WI38 (cell line): ENCODE data around the gene SLC26A9.

Experiments used
- H3K4me3 ChIP-seq: 2 replicates; pipeline ENCODE4 v1.5.1; 2011; ENCODE audit warnings: low read depth, mild to moderate bottlenecking, control low read depth, low read length
- TF ChIP-seq, protein P1 (sequence below): IDR thresholded peaks from 2 replicates; pipeline ENCODE4 v1.5.1; 2012; ENCODE audit warnings: low read depth, mild to moderate bottlenecking, control low read depth, low read length

SLC26A9 gene

DNA sequence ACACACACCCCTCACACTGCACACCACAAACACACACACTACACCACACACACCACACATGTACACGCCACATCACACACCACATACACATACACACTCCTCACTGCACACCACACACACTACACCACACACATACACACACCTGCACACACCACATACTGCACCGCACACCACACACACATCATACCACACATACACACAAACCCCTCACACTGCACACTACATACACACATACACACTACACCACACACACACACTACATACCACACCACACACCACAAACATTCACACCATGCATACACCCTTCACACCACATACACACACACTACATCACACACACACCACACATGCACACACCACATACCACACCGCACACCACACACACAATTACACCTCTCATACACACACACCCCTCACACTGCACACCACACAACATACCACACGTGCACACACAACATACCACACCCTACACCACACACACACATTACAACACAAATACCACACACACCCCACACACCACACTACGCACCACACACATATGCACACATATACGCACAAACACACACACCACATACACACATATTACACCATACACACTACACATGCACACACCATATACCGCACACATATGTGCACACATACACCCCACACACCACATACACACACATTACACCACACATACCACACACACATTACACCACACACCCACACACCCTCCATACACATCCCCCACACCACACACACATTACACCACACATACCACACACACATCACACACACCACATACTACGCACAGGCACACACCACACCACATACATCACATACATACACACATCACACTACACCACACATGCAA lies 30.3 kb upstream of the SLC26A9 start:
- no peak overlapping the region for H3K4me3 ChIP-seq
- TF ChIP-seq, protein P1, sequence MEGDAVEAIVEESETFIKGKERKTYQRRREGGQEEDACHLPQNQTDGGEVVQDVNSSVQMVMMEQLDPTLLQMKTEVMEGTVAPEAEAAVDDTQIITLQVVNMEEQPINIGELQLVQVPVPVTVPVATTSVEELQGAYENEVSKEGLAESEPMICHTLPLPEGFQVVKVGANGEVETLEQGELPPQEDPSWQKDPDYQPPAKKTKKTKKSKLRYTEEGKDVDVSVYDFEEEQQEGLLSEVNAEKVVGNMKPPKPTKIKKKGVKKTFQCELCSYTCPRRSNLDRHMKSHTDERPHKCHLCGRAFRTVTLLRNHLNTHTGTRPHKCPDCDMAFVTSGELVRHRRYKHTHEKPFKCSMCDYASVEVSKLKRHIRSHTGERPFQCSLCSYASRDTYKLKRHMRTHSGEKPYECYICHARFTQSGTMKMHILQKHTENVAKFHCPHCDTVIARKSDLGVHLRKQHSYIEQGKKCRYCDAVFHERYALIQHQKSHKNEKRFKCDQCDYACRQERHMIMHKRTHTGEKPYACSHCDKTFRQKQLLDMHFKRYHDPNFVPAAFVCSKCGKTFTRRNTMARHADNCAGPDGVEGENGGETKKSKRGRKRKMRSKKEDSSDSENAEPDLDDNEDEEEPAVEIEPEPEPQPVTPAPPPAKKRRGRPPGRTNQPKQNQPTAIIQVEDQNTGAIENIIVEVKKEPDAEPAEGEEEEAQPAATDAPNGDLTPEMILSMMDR: no peak

DNA sequence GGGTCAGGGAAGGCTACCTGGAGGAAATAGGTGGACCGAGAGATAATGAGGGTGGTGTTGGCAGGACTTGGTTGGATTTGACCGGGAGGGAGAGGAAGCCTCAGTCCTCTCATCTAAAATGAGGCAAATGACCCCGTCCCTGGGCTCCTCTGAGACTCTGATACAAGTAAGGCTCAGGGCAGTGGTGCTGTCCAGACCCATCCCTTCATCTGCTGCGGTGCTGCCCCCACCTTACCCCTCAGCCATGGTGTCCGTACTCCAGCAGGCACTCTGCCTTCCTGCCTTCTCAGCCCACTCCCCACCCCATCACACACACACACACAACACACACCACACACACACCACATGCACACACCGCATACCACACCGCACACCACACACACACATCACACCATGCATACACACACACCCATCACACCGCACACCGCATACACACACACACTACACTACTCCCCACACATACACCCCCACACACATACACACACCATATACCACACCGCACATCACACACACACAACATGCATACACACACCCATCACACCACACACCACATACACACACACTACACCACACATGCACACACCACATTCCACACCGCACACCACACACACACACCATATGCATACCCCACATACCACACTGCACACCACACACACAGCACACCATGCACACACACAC lies 29.4 kb upstream of the SLC26A9 start:
- TF ChIP-seq, protein P1: no peak
- H3K4me3 ChIP-seq: no peak overlapping the region

DNA sequence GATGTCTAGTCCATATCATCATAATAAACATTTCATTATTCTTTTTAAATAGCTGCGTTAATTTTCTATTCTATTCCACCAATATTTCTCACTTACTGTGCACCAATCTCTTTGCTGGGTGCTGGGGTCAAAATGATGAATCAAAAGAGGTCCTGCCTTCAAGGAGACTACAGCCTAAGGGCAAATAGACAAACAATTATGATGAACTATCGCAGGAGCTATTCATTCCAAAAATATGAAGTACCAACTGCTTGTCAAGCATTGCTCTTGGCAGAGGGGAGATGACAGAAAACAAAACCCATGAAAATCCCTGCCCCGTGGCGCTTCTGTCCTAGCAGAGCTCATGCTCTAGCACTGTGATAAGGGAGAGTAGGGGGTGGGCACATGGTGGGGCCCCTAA lies 28.8 kb upstream of the SLC26A9 start:
- H3K4me3 ChIP-seq: no peak overlapping the region
- TF ChIP-seq, protein P1: no peak

DNA sequence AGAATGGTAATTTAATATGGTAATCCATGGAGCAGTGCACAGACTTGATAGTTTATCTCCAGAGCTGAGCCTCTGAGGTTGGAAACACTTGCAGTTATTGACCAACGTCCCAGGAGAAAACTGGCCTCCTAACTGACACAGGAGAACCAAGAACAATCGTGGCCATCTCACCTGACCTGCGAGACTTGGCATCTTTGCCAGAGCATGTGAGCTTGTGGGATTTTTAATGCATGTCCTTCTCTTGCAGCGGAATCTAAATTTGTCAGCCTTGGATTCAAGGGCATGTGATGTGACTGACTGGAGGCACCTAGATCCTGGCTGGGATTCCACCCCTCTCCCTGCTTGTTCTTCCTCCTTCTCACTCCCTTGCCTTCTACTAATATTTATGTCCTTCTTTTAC lies 27.8 kb upstream of the SLC26A9 start:
- no peak overlapping the region for H3K4me3 ChIP-seq
- TF ChIP-seq, protein P1: no peak

DNA sequence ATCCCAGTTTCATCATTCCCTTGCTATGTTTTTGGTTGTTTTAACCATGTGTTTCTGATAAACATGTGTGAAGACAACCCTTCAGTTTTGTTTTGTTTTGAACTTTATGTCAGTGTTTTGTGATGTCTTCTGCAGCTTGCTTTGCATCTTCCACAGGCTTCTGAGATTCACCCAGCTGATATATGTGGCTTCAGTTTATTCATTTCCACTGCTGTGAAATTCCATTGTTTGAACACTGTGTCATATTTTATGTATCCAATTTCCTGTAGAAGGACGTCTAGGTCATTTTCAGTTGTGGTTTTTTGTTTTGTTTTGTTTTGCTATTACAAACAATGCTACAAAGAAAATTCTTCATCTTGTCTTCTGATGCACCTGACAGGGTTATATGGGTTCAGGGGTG lies 27.2 kb upstream of the SLC26A9 start:
- no peak overlapping the region for H3K4me3 ChIP-seq
- TF ChIP-seq, protein P1: no peak

DNA sequence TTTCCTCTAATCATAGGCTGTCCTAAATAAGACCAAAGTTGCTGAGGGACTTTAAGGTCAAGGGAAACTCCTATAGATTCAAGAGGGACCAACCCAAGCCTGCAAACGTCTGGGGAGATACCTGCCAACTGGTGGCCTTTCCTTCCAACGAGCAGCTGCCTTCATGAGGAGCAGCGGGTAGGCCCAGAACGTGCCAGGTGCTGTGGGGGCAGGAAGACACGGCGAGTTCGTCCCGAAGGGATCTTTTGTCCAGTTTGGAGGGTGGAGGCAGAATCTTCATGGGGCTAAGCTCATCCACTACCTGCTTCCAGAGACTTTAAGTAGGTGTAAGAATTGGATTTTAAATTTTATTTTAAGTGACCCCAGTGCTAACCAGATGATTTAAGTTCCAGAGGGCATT lies 26.0 kb upstream of the SLC26A9 start:
- no peak overlapping the region for H3K4me3 ChIP-seq
- TF ChIP-seq, protein P1: no peak
